Astrocyte (in vitro differentiated cells and primary cell): ENCODE measurements around the gene AVPR2.

Experiments
- CTCF ChIP-seq: IDR thresholded peaks from 2 replicates; pipeline ENCODE4 v1.5.1; 2011; ENCODE audit warnings: low read depth, mild to moderate bottlenecking, inconsistent platforms, low read length, moderate library complexity; ENCODE audit not compliant: insufficient read depth
- EZH2 ChIP-seq: IDR thresholded peaks from 2 replicates; pipeline ENCODE4 v1.6.1; 2012; ENCODE audit warnings: mild to moderate bottlenecking, low read length, inconsistent platforms; ENCODE audit not compliant: insufficient read depth

GRCh38 chrX:153910446-153910845 is 6.0 kb downstream of the AVPR2 start:
- TF ChIP-seq CTCF: no peak
- no peak for TF ChIP-seq EZH2
